IPS-18c (cell line): ENCODE measurements around the gene KBTBD2.
"Not testable (repeated sequence)": the region's sequence is repeated elsewhere in the genome, so short reads cannot be mapped to it uniquely, and the experiment has no call there.

ENCODE experiments used
- H3K4me3 ChIP-seq: 2 replicates; pipeline ENCODE4 v1.7.0; 2013; ENCODE audit warnings: low read depth, mild to moderate bottlenecking, low read length, moderate library complexity; ENCODE audit not compliant: insufficient read depth
- H3K9me3 ChIP-seq: one replicate; pipeline ENCODE4 v1.6.1; 2013; ENCODE audit warnings: mild to moderate bottlenecking, low read length, moderate library complexity; ENCODE audit not compliant: control insufficient read depth, insufficient read depth

Gene KBTBD2

GRCh38 chr7:32870298-32870697 lies 21.3 kb downstream of the KBTBD2 start:
- Histone ChIP-seq H3K4me3 (no peak overlapping the region), H3K9me3 (no peaks in the 10 kb centered on the region)

- Histone ChIP-seq H3K9me3 (no peaks in the 10 kb centered on the region), H3K4me3 (no peak overlapping the region)
These were observed 21.8 kb downstream of the KBTBD2 start for GRCh38 chr7:32869716-32870115.

- H3K4me3 ChIP-seq, result no peak overlapping the region
- no peaks in the 10 kb centered on the region for H3K9me3 ChIP-seq
These were observed 23.4 kb downstream of the KBTBD2 start for GRCh38 chr7:32868116-32868515.

- no peaks in the 10 kb centered on the region for H3K9me3 ChIP-seq
- H3K4me3 ChIP-seq, result no peak overlapping the region; the same call in 1 of the 2 replicates
These were observed 26.0 kb downstream of the KBTBD2 start for GRCh38 chr7:32865448-32866030.

GRCh38 chr7:32863872-32864271 lies 27.7 kb downstream of the KBTBD2 start:
- H3K9me3 ChIP-seq, H3K4me3 ChIP-seq: not testable (repeated sequence)

- H3K4me3 ChIP-seq, result no peak overlapping the region
These were observed 31.5 kb downstream of the KBTBD2 start for GRCh38 chr7:32860090-32860489.

GRCh38 chr7:32858648-32859047 lies 32.9 kb downstream of the KBTBD2 start:
- Histone ChIP-seq H3K9me3 (no peaks in the 10 kb centered on the region), H3K4me3 (no peak overlapping the region)

More at GRCh38 chr7:32860090-32860489, 31.5 kb downstream of the KBTBD2 start:
- no peaks in the 10 kb centered on the region for H3K9me3 ChIP-seq

GRCh38 chr7:32857063-32857462 lies 34.5 kb downstream of the KBTBD2 start:
- not testable (repeated sequence) for H3K4me3 ChIP-seq, H3K9me3 ChIP-seq

GRCh38 chr7:32855837-32856775 lies 35.5 kb downstream of the KBTBD2 start:
- H3K9me3 ChIP-seq, result not testable (repeated sequence)

GRCh38 chr7:32850654-32851053 lies 40.9 kb downstream of the KBTBD2 start:
- H3K9me3 ChIP-seq, H3K4me3 ChIP-seq: not testable (repeated sequence)

More at GRCh38 chr7:32855837-32856775, 35.5 kb downstream of the KBTBD2 start:
- not testable (repeated sequence) for H3K4me3 ChIP-seq

- H3K4me3 ChIP-seq, H3K9me3 ChIP-seq: not testable (repeated sequence)
These were observed 42.9 kb downstream of the KBTBD2 start for GRCh38 chr7:32848655-32849054.

- Histone ChIP-seq H3K9me3 (no peaks in the 10 kb centered on the region), H3K4me3 (no peak overlapping the region)
These were observed 44.8 kb downstream of the KBTBD2 start for GRCh38 chr7:32846630-32847225.

- H3K4me3 ChIP-seq, H3K9me3 ChIP-seq: not testable (repeated sequence)
These were observed 46.8 kb downstream of the KBTBD2 start for GRCh38 chr7:32844748-32845147.

GRCh38 chr7:32843763-32844162 lies 47.8 kb downstream of the KBTBD2 start:
- not testable (repeated sequence) for H3K4me3 ChIP-seq, H3K9me3 ChIP-seq

GRCh38 chr7:32839846-32840245 lies 51.7 kb downstream of the KBTBD2 start:
- not testable (repeated sequence) for H3K9me3 ChIP-seq

GRCh38 chr7:32828996-32829752 lies 62.4 kb downstream of the KBTBD2 start:
- not testable (repeated sequence) for H3K9me3 ChIP-seq, H3K4me3 ChIP-seq

More at GRCh38 chr7:32839846-32840245, 51.7 kb downstream of the KBTBD2 start:
- not testable (repeated sequence) for H3K4me3 ChIP-seq
